Breast epithelium (tissue), 3 donors: Measurements from ENCODE around the gene PMEPA1.

ENCODE experiments used
- CTCF ChIP-seq, 3 donors: fragments of 450-650 bp; IDR thresholded peaks; one replicate each; pipeline ENCODE4 v1.5.1; 2016 to 2017; ENCODE audit warnings: antibody characterized with exemption in 3 of 3, mild to moderate bottlenecking in 3 of 3, moderate library complexity in 3 of 3
- POLR2A ChIP-seq: fragments of 450-650 bp; IDR thresholded peaks from one replicate; pipeline ENCODE4 v1.6.1; 2016; ENCODE audit warnings: antibody characterized with exemption, mild to moderate bottlenecking, moderate library complexity
- POLR2AphosphoS5 ChIP-seq, 3 donors: sonication (generic); formaldehyde crosslinking; IDR thresholded peaks; one replicate each; pipeline ENCODE4 v1.6.1; 2017; ENCODE audit warnings: antibody characterized with exemption in 3 of 3

- TF ChIP-seq POLR2AphosphoS5 (IDR thresholded peaks at IDR 0.05) (no peak), CTCF (IDR thresholded peaks at IDR 0.05) (no peak), POLR2A (no peak)
These were observed 27.0 kb upstream of the PMEPA1 start for GRCh38 chr20:57736738-57737347.
